H9 (cell line): ENCODE data around the gene LSM3. TPM values are rescaled to one million over a fixed set of nuclear protein-coding genes. Genes with fewer than 3 reads are reported as not detected.

Experiments used
- DNase-seq: peaks from one replicate; pipeline ENCODE4 v3.0.0-alpha.2; 2017
- H2AFZ ChIP-seq: one replicate; pipeline ENCODE4 v1.6.1; 2013; ENCODE audit warnings: mild to moderate bottlenecking, low read length, control low read depth, moderate library complexity
- H2AK5ac ChIP-seq: 2 replicates; pipeline ENCODE4 v1.6.1; 2013; ENCODE audit warnings: low read length, control low read depth, mixed read lengths; ENCODE audit not compliant: insufficient read length
- H2BK120ac ChIP-seq: one replicate; pipeline ENCODE4 v1.6.1; 2013; ENCODE audit warnings: low read depth, mild to moderate bottlenecking, low read length, control low read depth, inconsistent platforms; ENCODE audit not compliant: poor library complexity, severe bottlenecking
- H2BK12ac ChIP-seq: 2 replicates; pipeline ENCODE4 v1.6.1; 2013; ENCODE audit warnings: low read length, control low read depth, mixed read lengths, low read depth; ENCODE audit not compliant: insufficient read length
- H2BK15ac ChIP-seq: 2 replicates; pipeline ENCODE4 v1.6.1; 2013; ENCODE audit warnings: low read depth, low read length, control low read depth
- H2BK20ac ChIP-seq: one replicate; pipeline ENCODE4 v1.6.1; 2013; ENCODE audit warnings: low read depth, mild to moderate bottlenecking, low read length, control low read depth, inconsistent platforms; ENCODE audit not compliant: poor library complexity, severe bottlenecking
- H2BK5ac ChIP-seq: 2 replicates; pipeline ENCODE4 v1.6.1; 2013; ENCODE audit warnings: low read length, control low read depth, mixed read lengths; ENCODE audit not compliant: insufficient read length
- H3K14ac ChIP-seq: 2 replicates; pipeline ENCODE4 v1.6.1; 2013; ENCODE audit warnings: low read length, control low read depth; ENCODE audit not compliant: insufficient read depth
- H3K18ac ChIP-seq: 2 replicates; pipeline ENCODE4 v1.6.1; 2013; ENCODE audit warnings: low read depth, mild to moderate bottlenecking, mixed read lengths, low read length, control low read depth; ENCODE audit not compliant: insufficient read length
- H3K23ac ChIP-seq: 2 replicates; pipeline ENCODE4 v1.6.1; 2013; ENCODE audit warnings: low read length, control low read depth, mixed read lengths, low read depth; ENCODE audit not compliant: insufficient read length
- H3K23me2 ChIP-seq: 2 replicates; pipeline ENCODE4 v1.6.1; 2013; ENCODE audit warnings: low read depth, mild to moderate bottlenecking, mixed read lengths, low read length, control low read depth; ENCODE audit not compliant: insufficient read length, poor library complexity, severe bottlenecking
- H3K27ac ChIP-seq: 2 replicates; pipeline ENCODE4 v1.5.1; 2013; ENCODE audit warnings: low read length, control low read depth, mixed read lengths, low read depth; ENCODE audit not compliant: insufficient read length
- H3K27me3 ChIP-seq: 2 replicates; pipeline ENCODE4 v1.6.1; 2013; ENCODE audit warnings: low read length, control low read depth, inconsistent platforms; ENCODE audit not compliant: insufficient read depth
- H3K4ac ChIP-seq: 2 replicates; pipeline ENCODE4 v1.6.1; 2013; ENCODE audit warnings: low read depth, mild to moderate bottlenecking, control low read depth, inconsistent platforms, low read length, moderate library complexity
- H3K4me1 ChIP-seq: 2 replicates; pipeline ENCODE4 v1.6.1; 2013; ENCODE audit warnings: low read length, control low read depth, inconsistent platforms; ENCODE audit not compliant: insufficient read depth
- H3K4me2 ChIP-seq: 2 replicates; pipeline ENCODE4 v1.6.1; 2013; ENCODE audit warnings: low read length, control low read depth, mixed read lengths; ENCODE audit not compliant: insufficient read length, insufficient read depth
- H3K56ac ChIP-seq: 2 replicates; pipeline ENCODE4 v1.6.1; 2013; ENCODE audit warnings: low read depth, mild to moderate bottlenecking, mixed read lengths, low read length, control low read depth; ENCODE audit not compliant: insufficient read length
- H3K79me1 ChIP-seq: 2 replicates; pipeline ENCODE4 v1.6.1; 2013; ENCODE audit warnings: low read depth, mild to moderate bottlenecking, moderate library complexity, low read length, control low read depth, inconsistent platforms; ENCODE audit not compliant: insufficient read depth, poor library complexity, severe bottlenecking
- H3K79me2 ChIP-seq: 2 replicates; pipeline ENCODE4 v1.6.1; 2013; ENCODE audit warnings: low read length, control low read depth, inconsistent platforms; ENCODE audit not compliant: insufficient read depth
- H3K9ac ChIP-seq: 2 replicates; pipeline ENCODE4 v1.6.1; 2013; ENCODE audit warnings: low read length, control low read depth, mixed read lengths; ENCODE audit not compliant: insufficient read length; ENCODE audit errors: extremely low read depth
- H3K9me3 ChIP-seq: one replicate; pipeline ENCODE4 v1.6.1; 2013; ENCODE audit warnings: low read depth, low read length, inconsistent platforms; ENCODE audit not compliant: control insufficient read depth
- H3T11ph ChIP-seq: one replicate; pipeline ENCODE4 v1.6.1; 2013; ENCODE audit warnings: mild to moderate bottlenecking, low read length, control low read depth, inconsistent platforms
- H4K20me1 ChIP-seq: one replicate; pipeline ENCODE4 v1.6.1; 2013; ENCODE audit not compliant: control insufficient read depth, insufficient read length, insufficient read depth
- H4K5ac ChIP-seq: 2 replicates; pipeline ENCODE4 v1.6.1; 2013; ENCODE audit warnings: low read depth, mild to moderate bottlenecking, mixed read lengths, low read length, control low read depth; ENCODE audit not compliant: insufficient read length
- H4K8ac ChIP-seq: replicated peaks from 2 replicates; pipeline ENCODE4 v1.6.1; 2013; ENCODE audit warnings: low read length, control low read depth, mixed read lengths, low read depth; ENCODE audit not compliant: insufficient read length
- H4K91ac ChIP-seq: 2 replicates; pipeline ENCODE4 v1.6.1; 2013; ENCODE audit warnings: low read depth, mild to moderate bottlenecking, moderate library complexity, mixed read lengths, low read length, control low read depth; ENCODE audit not compliant: insufficient read length
- H3K27ac Mint-ChIP-seq, 3 experiments: 2 replicates in 2 of 3; 3 replicates in 1 of 3; pipeline ENCODE4 v1.8.0; 2020 to 2021; ENCODE audit warnings: mixed read lengths in 3 of 3, mild to moderate bottlenecking in 1 of 3, moderate library complexity in 1 of 3
- H3K27me3 Mint-ChIP-seq: 2 replicates; pipeline ENCODE4 v1.8.0; 2021; ENCODE audit warnings: low read depth, mild to moderate bottlenecking, moderate library complexity, mixed read lengths
- H3K36me3 Mint-ChIP-seq, 3 experiments: 2 replicates in 2 of 3; 3 replicates in 1 of 3; pipeline ENCODE4 v1.8.0; 2020 to 2021; ENCODE audit warnings: low read depth in 3 of 3, mixed read lengths in 3 of 3; ENCODE audit not compliant: insufficient read depth in 1 of 3
- H3K4me1 Mint-ChIP-seq, 2 experiments: 2 replicates each; pipeline ENCODE4 v1.8.0; 2020; ENCODE audit warnings: mixed read lengths in 2 of 2
- H3K4me3 Mint-ChIP-seq, 2 experiments: 2 replicates in 1 of 2; 3 replicates in 1 of 2; pipeline ENCODE4 v1.8.0; 2020 to 2021; ENCODE audit warnings: mild to moderate bottlenecking in 2 of 2, mixed read lengths in 2 of 2, moderate library complexity in 1 of 2
- H3K9me3 Mint-ChIP-seq, 2 experiments: 2 replicates in 1 of 2; 3 replicates in 1 of 2; pipeline ENCODE4 v1.8.0; 2020; ENCODE audit warnings: mild to moderate bottlenecking in 2 of 2, mixed read lengths in 2 of 2, moderate library complexity in 1 of 2
- CTCF ChIP-seq: fragments of 200-600 bp; sonication (generic); conservative IDR thresholded peaks from 3 replicates; pipeline ENCODE4 v1.8.0; 2021; ENCODE audit warnings: antibody characterized with exemption, mild to moderate bottlenecking
- WGBS: extraction: QIAGEN DNeasy Blood & Tissue Kit; methylation state at CpG from one replicate; pipeline ENCODE4 v1.1.7; 2013; ENCODE audit warnings: missing lambda C conversion rate, low lambda C conversion rate, mixed read lengths; ENCODE audit not compliant: insufficient read length; ENCODE audit errors: extremely low coverage; 5-methylcytosine and 5-hydroxymethylcytosine counted together
- total RNA-seq: library from RNA; stranded (reverse); gene quantifications from 2 replicates; pipeline ENCODE4 v1.2.1, GENCODE V29; 2021

Gene LSM3
- total RNA-seq, 1 experiment from 2014 or later, result 24.4 TPM

GRCh38 chr3:14142567-14143270 is 35.9 kb upstream of the LSM3 start:
- no peak overlapping the region for H2BK20ac ChIP-seq
- H3T11ph ChIP-seq, result no peak overlapping the region
- Mint-ChIP-seq H3K4me1 (peaks cover 4 to 15% of the 10 kb centered on the region in 2 experiments), H3K27me3 (no peaks in the 10 kb centered on the region; the same call in 1 of the 2 replicates), H3K9me3 (no peaks in the 10 kb centered on the region; a peak in 1 of 5 replicates), H3K4me3 (no peak overlapping the region), H3K27ac (peak overlapping the region in 1 of 3 experiments; percentile 17; a peak in 1 of 7 replicates), H3K36me3 (peaks cover 18 to 74% (median 34%) of the 10 kb centered on the region in 3 experiments)
- no peak overlapping the region for H3K14ac ChIP-seq
- H3K27ac ChIP-seq, result no peak overlapping the region
- no peak overlapping the region for H3K4me2 ChIP-seq
- H2BK15ac ChIP-seq, result no peak overlapping the region
- DNase-seq, result no peak
- peaks cover under 1% of the 10 kb centered on the region; the same call in 1 of the 2 replicates for H3K4me1 ChIP-seq
- no peak overlapping the region for H2AK5ac ChIP-seq
- no peaks in the 10 kb centered on the region for H3K27me3 ChIP-seq
- H3K9me3 ChIP-seq, result no peaks in the 10 kb centered on the region
- no peak overlapping the region for H4K91ac ChIP-seq
- peaks cover 2% of the 10 kb centered on the region for H3K23me2 ChIP-seq
- no peak overlapping the region for H3K4ac ChIP-seq
- H3K56ac ChIP-seq, result no peak overlapping the region
- no peak overlapping the region for H2AFZ ChIP-seq
- no peak overlapping the region for H4K8ac ChIP-seq
- no peak overlapping the region for H3K9ac ChIP-seq
- peaks cover 2% of the 10 kb centered on the region for H4K20me1 ChIP-seq
- H2BK120ac ChIP-seq, result no peak overlapping the region
- no peak overlapping the region for H4K5ac ChIP-seq
- no peak overlapping the region for H3K18ac ChIP-seq
- H3K79me1 ChIP-seq, result no peaks in the 10 kb centered on the region
- no peak overlapping the region for H2BK5ac ChIP-seq
- no peak overlapping the region for H2BK12ac ChIP-seq
- H3K79me2 ChIP-seq, result no peaks in the 10 kb centered on the region
- no peak for TF ChIP-seq CTCF
- WGBS, result no CpG with 5 or more reads among the region's 8 CpGs
- H3K23ac ChIP-seq, result no peak overlapping the region
